22Rv1 (cell line): ENCODE results near the gene MAST4.

Experiments used
- H3K27ac ChIP-seq: fragments of 450-650 bp; 2 replicates; pipeline ENCODE4 v1.5.1; 2017
- CTCF ChIP-seq: fragments of 450-650 bp; IDR thresholded peaks from 2 replicates; pipeline ENCODE4 v1.5.1; 2017; ENCODE audit warnings: mild to moderate bottlenecking
- ZFX ChIP-seq: fragments of 450-650 bp; IDR thresholded peaks from 2 replicates; pipeline ENCODE4 v1.6.1; 2017; ENCODE audit warnings: antibody characterized with exemption, borderline replicate concordance

Gene MAST4

GRCh38 chr5:66757219-66757833 is 161.1 kb downstream of the MAST4 start:
- TF ChIP-seq CTCF (peak; percentile 67), ZFX (no peak)
- no peak overlapping the region for H3K27ac ChIP-seq

GRCh38 chr5:66757834-66758371 is 161.7 kb downstream of the MAST4 start:
- no peak for TF ChIP-seq CTCF
- no peak for TF ChIP-seq ZFX
- H3K27ac ChIP-seq, result no peak overlapping the region

- no peak overlapping the region for H3K27ac ChIP-seq
- TF ChIP-seq CTCF (no peak), ZFX (no peak)
Observed at GRCh38 chr5:66769030-66769733, 173.0 kb downstream of the MAST4 start.

GRCh38 chr5:66769839-66770617 is 173.8 kb downstream of the MAST4 start:
- no peak overlapping the region for H3K27ac ChIP-seq
- TF ChIP-seq CTCF (peak; percentile 25; the same call in 1 of the 2 replicates), ZFX (no peak)

- H3K27ac ChIP-seq, result no peak overlapping the region
- TF ChIP-seq CTCF (no peak), ZFX (no peak)
Observed at GRCh38 chr5:66777868-66778267, 181.7 kb downstream of the MAST4 start.

GRCh38 chr5:66779528-66779927 is 183.3 kb downstream of the MAST4 start:
- TF ChIP-seq CTCF, result no peak
- TF ChIP-seq ZFX, result no peak
- no peak overlapping the region for H3K27ac ChIP-seq

- no peak overlapping the region for H3K27ac ChIP-seq
- TF ChIP-seq CTCF (no peak), ZFX (no peak)
Observed at GRCh38 chr5:66788556-66788955, 192.4 kb downstream of the MAST4 start.
